ENCODE measurements around the gene KIF15. TPM values are rescaled to one million over a fixed set of nuclear protein-coding genes. Genes with fewer than 3 reads are reported as not detected.

Gene KIF15
- total RNA-seq, 6 experiments from 2014 or later, result 4.4 to 11.9 (median 9.7) TPM

- Mint-ChIP-seq H3K9me3 (peaks cover 51% of the 10 kb centered on the region), H3K36me3 (ENCODE audit: low read depth) (peaks cover 74% of the 10 kb centered on the region), H3K27me3 (ENCODE audit: insufficient read depth) (no peaks in the 10 kb centered on the region), H3K4me3 (no peak overlapping the region), H3K27ac (no peak overlapping the region), H3K4me1 (ENCODE audit: low read depth) (no peaks in the 10 kb centered on the region)
- no peak for TF ChIP-seq CTCF (IDR thresholded peaks at IDR 0.05)
- DNase-seq, result no peak
These were observed 10.0 kb downstream of the KIF15 start for GRCh38 chr3:44771424-44772098.

- H3K36me3 Mint-ChIP-seq (ENCODE audit: low read depth), result peaks cover 71% of the 10 kb centered on the region
- H3K4me3 Mint-ChIP-seq, result no peak overlapping the region
- no peak for TF ChIP-seq CTCF (IDR thresholded peaks at IDR 0.05)
- H3K27me3 Mint-ChIP-seq (ENCODE audit: insufficient read depth), result no peaks in the 10 kb centered on the region
- H3K9me3 Mint-ChIP-seq, result peaks cover 50% of the 10 kb centered on the region
- H3K4me1 Mint-ChIP-seq (ENCODE audit: low read depth), result no peaks in the 10 kb centered on the region
- no peak overlapping the region for H3K27ac Mint-ChIP-seq
- DNase-seq, result no peak
These were observed 10.5 kb downstream of the KIF15 start for GRCh38 chr3:44772099-44772442.

- no peak for DNase-seq
- H3K9me3 Mint-ChIP-seq, result no peaks in the 10 kb centered on the region
- no peaks in the 10 kb centered on the region for H3K4me1 Mint-ChIP-seq (ENCODE audit: low read depth)
- H3K27ac Mint-ChIP-seq, result no peak overlapping the region
- H3K4me3 Mint-ChIP-seq, result no peak overlapping the region
- H3K27me3 Mint-ChIP-seq (ENCODE audit: insufficient read depth), result no peaks in the 10 kb centered on the region; the same call in 1 of the 2 replicates
- peaks cover 5% of the 10 kb centered on the region; the same call in 1 of the 2 replicates for H3K36me3 Mint-ChIP-seq (ENCODE audit: low read depth)
- TF ChIP-seq CTCF (IDR thresholded peaks at IDR 0.05), result no peak
These were observed 21.3 kb downstream of the KIF15 start for GRCh38 chr3:44782891-44783290.

GRCh38 chr3:44795197-44795596 is 33.6 kb downstream of the KIF15 start:
- H3K36me3 Mint-ChIP-seq (ENCODE audit: low read depth), result peaks cover 6% of the 10 kb centered on the region
- DNase-seq, result peak; percentile 35
- no peak for TF ChIP-seq CTCF (IDR thresholded peaks at IDR 0.05)
- H3K27me3 Mint-ChIP-seq (ENCODE audit: insufficient read depth), result no peaks in the 10 kb centered on the region
- peaks cover 8% of the 10 kb centered on the region for H3K4me1 Mint-ChIP-seq (ENCODE audit: low read depth)
- peak overlapping the region; percentile 17 for H3K27ac Mint-ChIP-seq
- H3K4me3 Mint-ChIP-seq, result no peak overlapping the region
- no peaks in the 10 kb centered on the region for H3K9me3 Mint-ChIP-seq

- Mint-ChIP-seq H3K36me3 (ENCODE audit: low read depth) (no peaks in the 10 kb centered on the region; the same call in 1 of the 2 replicates), H3K27me3 (ENCODE audit: insufficient read depth) (no peaks in the 10 kb centered on the region), H3K4me3 (no peak overlapping the region), H3K9me3 (no peaks in the 10 kb centered on the region), H3K4me1 (ENCODE audit: low read depth) (no peaks in the 10 kb centered on the region), H3K27ac (no peak overlapping the region)
- no peak for DNase-seq
- no peak for TF ChIP-seq CTCF (IDR thresholded peaks at IDR 0.05)
These were observed 40.4 kb downstream of the KIF15 start for GRCh38 chr3:44802011-44802410.
